VCaP (cell line): Measurements from ENCODE around the gene TBC1D2B.

ENCODE experiments used
- H3K27ac ChIP-seq: fragments of 450-650 bp; 2 replicates; pipeline ENCODE4 v1.5.1; 2017
- CTCF ChIP-seq: fragments of 450-650 bp; conservative IDR thresholded peaks from 2 replicates; pipeline ENCODE4 v1.5.1; 2017; ENCODE audit warnings: mild to moderate bottlenecking, moderate library complexity

TBC1D2B gene

DNA sequence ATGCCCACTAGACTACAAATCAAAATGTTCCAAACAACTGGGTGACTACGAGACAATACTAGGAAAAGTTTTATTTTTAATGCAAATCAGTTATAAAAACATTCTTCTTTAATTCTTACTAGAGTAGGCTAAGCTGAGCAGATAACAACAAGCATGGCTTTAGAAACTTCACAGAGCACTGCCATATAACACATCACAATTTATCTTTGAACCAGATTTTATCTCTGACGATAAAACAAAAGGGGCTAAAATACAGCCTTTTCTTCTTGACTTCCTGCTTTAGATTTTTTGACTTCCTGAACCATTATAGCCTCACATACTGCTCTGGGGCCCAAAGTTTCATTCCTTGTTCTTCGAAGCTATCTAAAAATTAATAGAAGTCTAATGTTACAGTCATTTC, 25.9 kb downstream of the TBC1D2B start:
- TF ChIP-seq CTCF, result no peak
- H3K27ac ChIP-seq, result peak overlapping the region; percentile 63

GRCh38 chr15:78050826-78051225, 26.7 kb downstream of the TBC1D2B start:
- peak overlapping the region; percentile 63 for H3K27ac ChIP-seq
- TF ChIP-seq CTCF, result no peak

- TF ChIP-seq CTCF, result no peak
- peak overlapping the region; percentile 63 for H3K27ac ChIP-seq
These were observed 27.1 kb downstream of the TBC1D2B start for GRCh38 chr15:78050441-78050809.

DNA sequence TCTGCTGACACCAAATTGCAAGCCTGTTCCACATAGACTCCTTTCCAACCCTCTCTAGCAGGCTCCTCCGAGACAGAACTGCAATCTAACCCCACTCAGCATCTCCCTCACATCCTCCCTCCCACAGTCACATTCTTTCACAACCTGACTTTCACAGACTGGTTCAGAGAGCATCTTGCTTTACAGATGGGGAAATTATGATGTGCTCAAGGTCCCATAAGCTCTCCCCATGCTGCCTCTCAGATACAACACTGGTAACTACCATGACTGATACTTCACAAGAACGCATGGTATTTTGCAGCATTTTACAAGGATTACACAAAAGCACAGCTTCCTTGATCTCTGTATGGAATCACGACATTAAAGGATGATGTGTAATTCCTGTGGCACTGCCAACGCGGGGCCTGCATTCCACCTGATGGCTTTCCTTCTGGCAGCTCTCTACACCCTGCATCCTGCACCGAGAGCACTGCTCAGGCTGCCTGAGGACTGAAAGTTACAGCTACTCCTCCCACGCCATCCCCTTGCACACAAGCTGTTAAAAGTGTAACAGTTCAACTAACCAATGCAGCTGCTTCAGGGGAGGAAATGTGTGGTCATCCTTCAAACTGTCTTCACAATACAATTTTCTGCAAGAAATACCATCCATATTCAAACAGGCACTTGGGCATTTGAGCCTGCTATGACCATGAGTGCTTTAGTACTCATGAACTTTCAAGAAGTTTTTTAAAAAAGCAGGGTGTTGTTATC, 27.6 kb downstream of the TBC1D2B start:
- peak overlapping the region; percentile 63 for H3K27ac ChIP-seq
- TF ChIP-seq CTCF, result no peak

DNA sequence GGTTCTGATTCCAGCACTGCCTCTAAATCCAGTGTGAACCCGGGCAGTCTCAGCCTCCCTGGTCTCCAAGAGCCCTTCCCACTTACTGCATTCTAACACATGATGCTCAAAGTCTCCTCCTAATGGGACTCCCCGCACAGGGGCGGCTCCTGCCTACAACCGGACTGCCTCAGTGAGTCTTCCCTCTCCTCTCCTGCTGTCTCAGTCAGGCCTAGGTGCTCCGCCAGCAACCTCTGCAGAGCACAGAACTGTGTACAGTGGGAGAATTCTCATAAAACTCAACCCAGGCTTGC, 28.9 kb downstream of the TBC1D2B start:
- TF ChIP-seq CTCF, result no peak
- H3K27ac ChIP-seq, result no peak overlapping the region

GRCh38 chr15:78047761-78048627, 29.5 kb downstream of the TBC1D2B start:
- no peak overlapping the region for H3K27ac ChIP-seq

More at GRCh38 chr15:78047761-78048627, 29.5 kb downstream of the TBC1D2B start:
- no peak for TF ChIP-seq CTCF
